GM08714 (cell line): Measurements from ENCODE around the gene SLC6A11.

Experiments used
- H3K4me3 ChIP-seq: fragments of 200-500 bp; sonication (Bioruptor generic); 2 replicates; pipeline ENCODE4 v1.5.1; 2014; ENCODE audit warnings: mild to moderate bottlenecking, low read length, inconsistent platforms
- ZNF274 ChIP-seq: IDR thresholded peaks from 2 replicates; pipeline ENCODE4 v1.6.1; 2012; ENCODE audit warnings: mild to moderate bottlenecking, low read depth, low read length

Gene SLC6A11

GRCh38 chr3:10779293-10779805 lies 36.7 kb upstream of the SLC6A11 start:
- H3K4me3 ChIP-seq, result no peak overlapping the region
- no peak for TF ChIP-seq ZNF274

- no peak overlapping the region for H3K4me3 ChIP-seq
- no peak for TF ChIP-seq ZNF274
These were observed 35.8 kb upstream of the SLC6A11 start for GRCh38 chr3:10780243-10780642.

- TF ChIP-seq ZNF274, result no peak
- no peak overlapping the region for H3K4me3 ChIP-seq
These were observed 35.1 kb upstream of the SLC6A11 start for GRCh38 chr3:10780922-10781321.

DNA sequence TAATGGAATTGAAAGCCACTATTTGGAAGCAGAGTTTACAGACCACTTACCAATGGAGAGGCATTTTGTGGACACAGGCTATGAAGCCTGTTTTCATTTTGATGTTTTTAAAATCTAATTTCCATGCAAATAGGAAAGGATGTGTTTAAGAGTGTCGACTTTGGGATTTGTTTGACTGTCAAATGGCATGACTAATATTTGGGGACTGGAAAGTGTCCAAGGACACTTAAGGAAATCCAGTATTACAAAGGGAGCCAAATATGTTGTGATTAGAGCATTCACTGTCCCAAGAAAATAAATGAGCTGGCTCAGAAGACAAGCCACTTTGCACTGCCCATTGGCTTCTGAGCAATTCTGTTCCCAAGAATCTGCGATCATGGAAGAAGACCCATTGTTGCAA lies 34.0 kb upstream of the SLC6A11 start:
- TF ChIP-seq ZNF274, result no peak
- H3K4me3 ChIP-seq, result no peak overlapping the region

GRCh38 chr3:10783360-10784351 lies 32.4 kb upstream of the SLC6A11 start:
- no peak for TF ChIP-seq ZNF274
- H3K4me3 ChIP-seq, result no peak overlapping the region

- TF ChIP-seq ZNF274, result no peak
- no peak overlapping the region for H3K4me3 ChIP-seq
These were observed 29.4 kb upstream of the SLC6A11 start for GRCh38 chr3:10786640-10787039.

GRCh38 chr3:10788451-10788850 lies 27.6 kb upstream of the SLC6A11 start:
- no peak overlapping the region for H3K4me3 ChIP-seq
- TF ChIP-seq ZNF274, result no peak

- no peak for TF ChIP-seq ZNF274
- H3K4me3 ChIP-seq, result no peak overlapping the region
These were observed 25.3 kb upstream of the SLC6A11 start for GRCh38 chr3:10790713-10791112.

- H3K4me3 ChIP-seq, result no peak overlapping the region
- TF ChIP-seq ZNF274, result no peak
These were observed 23.8 kb upstream of the SLC6A11 start for GRCh38 chr3:10792208-10792607.

DNA sequence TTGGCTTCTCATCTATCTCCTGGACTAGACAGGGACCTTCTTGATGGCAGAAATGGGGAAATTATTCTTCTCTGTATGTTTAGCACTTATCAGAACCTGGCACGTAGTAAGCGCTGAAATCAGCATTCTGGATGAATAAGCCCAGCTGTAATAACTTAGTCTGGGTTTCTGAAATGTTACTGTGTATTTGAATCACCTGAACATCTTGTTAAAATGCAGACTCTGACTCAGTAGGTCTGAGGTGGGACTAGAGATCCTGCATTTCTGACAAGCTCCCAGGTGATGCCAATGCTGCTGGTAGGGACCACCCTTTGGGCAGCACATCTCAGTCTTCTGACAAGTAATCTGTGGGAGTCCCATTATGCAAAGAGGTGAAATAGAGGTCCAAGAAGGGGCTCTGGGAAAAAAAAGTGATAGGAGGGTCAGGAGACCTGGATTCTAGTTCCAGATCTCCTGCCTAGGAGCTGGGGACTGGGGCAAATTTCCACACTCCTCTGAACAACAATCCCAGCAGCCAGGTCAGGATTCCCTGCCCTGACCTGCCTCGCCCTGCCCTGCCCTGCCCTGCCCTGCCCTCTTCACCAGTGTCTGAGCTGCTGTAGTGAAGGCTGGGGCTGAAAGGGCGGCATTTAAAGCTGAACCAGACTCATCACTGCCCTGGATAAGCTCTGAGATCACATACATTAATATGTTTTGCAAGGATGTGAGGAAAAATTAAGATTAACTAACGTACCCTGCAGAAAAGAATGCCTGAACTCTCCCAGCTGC lies 17.2 kb upstream of the SLC6A11 start:
- no peak overlapping the region for H3K4me3 ChIP-seq
- no peak for TF ChIP-seq ZNF274

- H3K4me3 ChIP-seq, result no peak overlapping the region
- TF ChIP-seq ZNF274, result no peak
These were observed 11.8 kb upstream of the SLC6A11 start for GRCh38 chr3:10804183-10804648.

DNA sequence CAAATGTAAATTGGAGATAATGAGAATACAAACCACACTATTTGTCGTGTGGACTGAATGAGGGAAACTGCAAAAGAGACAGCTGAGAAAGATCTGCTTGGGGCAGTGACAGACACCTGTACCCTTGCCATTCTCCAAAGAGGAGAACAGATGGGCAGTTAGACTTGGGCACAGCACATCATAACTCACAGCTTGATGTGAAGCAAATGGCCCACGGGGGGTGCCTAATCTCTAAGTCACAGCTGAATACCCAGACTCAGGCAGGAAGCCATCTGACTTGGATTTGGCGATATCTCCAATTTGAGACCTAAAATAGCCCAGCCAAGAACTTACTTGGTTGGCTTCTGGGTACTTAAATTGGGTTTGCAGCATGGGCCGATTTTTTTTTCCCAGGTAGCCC lies 10.0 kb upstream of the SLC6A11 start:
- H3K4me3 ChIP-seq, result no peak overlapping the region
- TF ChIP-seq ZNF274, result no peak

GRCh38 chr3:10808130-10808735 lies 7.8 kb upstream of the SLC6A11 start:
- no peak for TF ChIP-seq ZNF274
- no peak overlapping the region for H3K4me3 ChIP-seq

GRCh38 chr3:10808974-10809373 lies 7.1 kb upstream of the SLC6A11 start:
- no peak overlapping the region for H3K4me3 ChIP-seq
- TF ChIP-seq ZNF274, result no peak
